NCI-H345 (cell line): Measurements from ENCODE around the gene PSMG4.

Experiments
- DNase-seq: peaks from one replicate; lab custom pipeline; 2025; lab: John Stamatoyannopoulos, UW

Gene PSMG4

GRCh38 chr6:3309391-3310050 is 50.8 kb downstream of the PSMG4 start:
- DNase-seq, result peak; percentile 45

GRCh38 chr6:3310051-3310448 is 51.3 kb downstream of the PSMG4 start:
- no peak for DNase-seq

GRCh38 chr6:3310703-3311102 is 52.0 kb downstream of the PSMG4 start:
- peak; percentile 9 for DNase-seq

GRCh38 chr6:3311826-3312225 is 53.1 kb downstream of the PSMG4 start:
- DNase-seq, result no peak

- DNase-seq, result no peak
Observed at GRCh38 chr6:3312604-3313231, 54.0 kb downstream of the PSMG4 start.

- no peak for DNase-seq
Observed at GRCh38 chr6:3314176-3314575, 55.4 kb downstream of the PSMG4 start.

- no peak for DNase-seq
Observed at GRCh38 chr6:3314621-3315467, 56.1 kb downstream of the PSMG4 start.

- no peak for DNase-seq
Observed at GRCh38 chr6:3315841-3316240, 57.1 kb downstream of the PSMG4 start.

- DNase-seq, result no peak
Observed at GRCh38 chr6:3316331-3316730, 57.6 kb downstream of the PSMG4 start.

- DNase-seq, result no peak
Observed at GRCh38 chr6:3316818-3317217, 58.1 kb downstream of the PSMG4 start.
